IMR-90 (cell line): ENCODE measurements around the gene DCTN2. TPM values are rescaled to one million over a fixed set of nuclear protein-coding genes. Genes with fewer than 3 reads are reported as not detected.

ENCODE experiments used
- ATAC-seq: fragments of 200-7000 bp; cut with Tn5 transposase; 2 replicates; pipeline ENCODE4 v1.9.1; 2020; ENCODE audit warnings: low read depth, mild to moderate bottlenecking, moderate library complexity
- BruUV-seq: library from RNA; stranded (reverse); fragments of 400-500 nt; replicated peaks from 2 replicates; lab custom pipeline; 2021; lab: Mats Ljungman, UMichigan
- CTCF ChIA-PET: fragments of 300-600 bp; formaldehyde crosslinking; extraction: SDS; loops from one replicate; lab custom pipeline; 2021; ENCODE audit warnings: antibody characterized with exemption; lab: Yijun Ruan, JAX
- POLR2A ChIA-PET: fragments of 300-600 bp; sonication (Branson Sonifier 250); formaldehyde crosslinking; loops from one replicate; lab custom pipeline; 2022; ENCODE audit warnings: antibody characterized with exemption; ENCODE audit not compliant: unreplicated experiment; lab: Charles Lee
- DNase-seq: peaks from one replicate; pipeline ENCODE4 v3.0.0; 2013
- H2AFZ ChIP-seq: replicated peaks from 2 replicates; pipeline ENCODE3; 2013; ENCODE audit warnings: low read length, mild to moderate bottlenecking; ENCODE audit not compliant: poor library complexity
- H2AK5ac ChIP-seq: 2 replicates; pipeline ENCODE4 v1.6.1; 2013; ENCODE audit warnings: low read depth, low read length, inconsistent platforms
- H2AK9ac ChIP-seq: replicated peaks from 2 replicates; pipeline ENCODE3; 2013; ENCODE audit warnings: mild to moderate bottlenecking, low read depth, low read length, moderate library complexity; ENCODE audit not compliant: poor library complexity
- H2BK120ac ChIP-seq: 2 replicates; pipeline ENCODE4 v1.6.1; 2013; ENCODE audit warnings: low read depth, low read length, inconsistent platforms
- H2BK15ac ChIP-seq: 3 replicates; pipeline ENCODE4 v1.6.1; 2013; ENCODE audit warnings: low read depth, low read length, inconsistent platforms
- H2BK20ac ChIP-seq: 2 replicates; pipeline ENCODE4 v1.6.1; 2013; ENCODE audit warnings: low read depth, mild to moderate bottlenecking, inconsistent platforms, low read length, moderate library complexity
- H2BK5ac ChIP-seq: 2 replicates; pipeline ENCODE4 v1.6.1; 2013; ENCODE audit warnings: mild to moderate bottlenecking, low read depth, low read length, inconsistent platforms; ENCODE audit not compliant: poor library complexity, severe bottlenecking
- H3K14ac ChIP-seq: replicated peaks from 2 replicates; pipeline ENCODE4 v1.6.1; 2013; ENCODE audit warnings: low read depth, low read length, inconsistent platforms
- H3K18ac ChIP-seq: 2 replicates; pipeline ENCODE4 v1.6.1; 2013; ENCODE audit warnings: low read depth, low read length, control low read depth
- H3K23ac ChIP-seq: 2 replicates; pipeline ENCODE4 v1.6.1; 2013; ENCODE audit warnings: low read depth, low read length, inconsistent platforms
- H3K27ac ChIP-seq: 2 replicates; pipeline ENCODE4 v1.5.1; 2013; ENCODE audit warnings: mild to moderate bottlenecking, control low read depth, low read length; ENCODE audit not compliant: insufficient read depth
- H3K27me3 ChIP-seq: 2 replicates; pipeline ENCODE4 v1.6.1; 2013; ENCODE audit warnings: low read length; ENCODE audit not compliant: control insufficient read depth, insufficient read depth
- H3K36me3 ChIP-seq: 2 replicates; pipeline ENCODE4 v1.6.1; 2013; ENCODE audit warnings: low read length, mixed read lengths; ENCODE audit not compliant: control insufficient read depth, insufficient read depth
- H3K4ac ChIP-seq: 2 replicates; pipeline ENCODE4 v1.6.1; 2013; ENCODE audit warnings: low read depth, low read length, inconsistent platforms
- H3K4me1 ChIP-seq: 2 replicates; pipeline ENCODE4 v1.6.1; 2013; ENCODE audit warnings: low read length, mixed read lengths; ENCODE audit not compliant: control insufficient read depth, insufficient read depth
- H3K4me2 ChIP-seq: 2 replicates; pipeline ENCODE4 v1.6.1; 2013; ENCODE audit warnings: low read depth, mild to moderate bottlenecking, control low read depth, low read length, moderate library complexity
- H3K4me3 ChIP-seq: 2 replicates; pipeline ENCODE4 v1.5.1; 2013; ENCODE audit warnings: low read depth, mild to moderate bottlenecking, control low read depth, low read length, moderate library complexity; ENCODE audit not compliant: insufficient read depth
- H3K56ac ChIP-seq: 2 replicates; pipeline ENCODE4 v1.6.1; 2013; ENCODE audit warnings: low read length, inconsistent platforms; ENCODE audit not compliant: insufficient read depth; ENCODE audit errors: extremely low read depth
- H3K79me1 ChIP-seq, 2 experiments: 2 replicates each; pipeline ENCODE4 v1.6.1; 2013; ENCODE audit warnings: low read length in 2 of 2, inconsistent platforms in 1 of 2, low read depth in 1 of 2
- H3K9ac ChIP-seq: 2 replicates; pipeline ENCODE4 v1.6.1; 2013; ENCODE audit warnings: low read depth, low read length, control low read depth
- H3K9me1 ChIP-seq: 2 replicates; pipeline ENCODE4 v1.6.1; 2013; ENCODE audit warnings: low read length, inconsistent platforms; ENCODE audit not compliant: insufficient read depth
- H3K9me3 ChIP-seq: 2 replicates; pipeline ENCODE4 v1.6.1; 2013; ENCODE audit warnings: low read length; ENCODE audit not compliant: control insufficient read depth, insufficient read depth
- H4K20me1 ChIP-seq: 2 replicates; pipeline ENCODE4 v1.6.1; 2013; ENCODE audit warnings: low read length, inconsistent platforms; ENCODE audit not compliant: insufficient read depth
- H4K5ac ChIP-seq: 2 replicates; pipeline ENCODE4 v1.6.1; 2013; ENCODE audit warnings: mild to moderate bottlenecking, low read depth, low read length, control low read depth
- H4K8ac ChIP-seq, 2 experiments: 2 replicates each; pipeline ENCODE4 v1.6.1; 2013; ENCODE audit warnings: low read depth in 2 of 2, low read length in 2 of 2, control low read depth in 1 of 2, inconsistent platforms in 1 of 2
- H4K91ac ChIP-seq: 2 replicates; pipeline ENCODE4 v1.6.1; 2013; ENCODE audit warnings: low read depth, low read length, inconsistent platforms; ENCODE audit not compliant: insufficient read depth
- CEBPB ChIP-seq: IDR thresholded peaks from 2 replicates; pipeline ENCODE4 v1.6.1; 2012; ENCODE audit warnings: low read depth, low read length, improper control_type of control experiment
- CHD1 ChIP-seq: IDR thresholded peaks from 2 replicates; pipeline ENCODE4 v1.6.1; 2012; ENCODE audit warnings: low read depth, low read length, improper control_type of control experiment
- ELK1 ChIP-seq: fragments of 150-350 bp; IDR thresholded peaks from 2 replicates; pipeline ENCODE4 v1.6.1; 2016; ENCODE audit warnings: low read depth, mild to moderate bottlenecking, low read length, moderate library complexity, borderline replicate concordance
- FOS ChIP-seq: fragments of 150-350 bp; IDR thresholded peaks from 2 replicates; pipeline ENCODE4 v1.6.1; 2016; ENCODE audit warnings: low read depth, low read length
- MAFK ChIP-seq: IDR thresholded peaks from 2 replicates; pipeline ENCODE4 v1.6.1; 2012; ENCODE audit warnings: low read depth, low read length, improper control_type of control experiment
- MAZ ChIP-seq: IDR thresholded peaks from 2 replicates; pipeline ENCODE4 v1.6.1; 2012; ENCODE audit warnings: low read depth, mild to moderate bottlenecking, low read length, improper control_type of control experiment, moderate library complexity, borderline replicate concordance
- MXI1 ChIP-seq: IDR thresholded peaks from 2 replicates; pipeline ENCODE4 v1.6.1; 2012; ENCODE audit warnings: low read depth, mild to moderate bottlenecking, low read length, moderate library complexity, borderline replicate concordance
- POLR2A ChIP-seq: IDR thresholded peaks from 2 replicates; pipeline ENCODE4 v1.6.1; 2012; ENCODE audit warnings: mild to moderate bottlenecking, low read depth, low read length
- RAD21 ChIP-seq: IDR thresholded peaks from 2 replicates; pipeline ENCODE4 v1.6.1; 2012; ENCODE audit warnings: low read length, improper control_type of control experiment
- RCOR1 ChIP-seq: IDR thresholded peaks from 2 replicates; pipeline ENCODE4 v1.6.1; 2012; ENCODE audit warnings: mild to moderate bottlenecking, low read length, improper control_type of control experiment; ENCODE audit not compliant: insufficient replicate concordance
- RFX5 ChIP-seq: IDR thresholded peaks from 2 replicates; pipeline ENCODE4 v1.8.0; 2012; ENCODE audit warnings: low read depth, mild to moderate bottlenecking, low read length, moderate library complexity
- SMC3 ChIP-seq: fragments of 150-350 bp; IDR thresholded peaks from 2 replicates; pipeline ENCODE4 v1.6.1; 2016; ENCODE audit warnings: low read depth, mild to moderate bottlenecking, antibody characterized with exemption, low read length, moderate library complexity
- USF2 ChIP-seq: fragments of 150-350 bp; IDR thresholded peaks from 2 replicates; pipeline ENCODE4 v1.6.1; 2017; ENCODE audit warnings: mild to moderate bottlenecking, antibody characterized with exemption, low read length, low read depth
- WGBS, 2 experiments: methylation state at CpG; one replicate each; pipeline versions ENCODE4 v1.1.5 to v1.1.7; 2013; ENCODE audit warnings: missing lambda C conversion rate in 2 of 2; ENCODE audit not compliant: insufficient read length in 1 of 2; ENCODE audit errors: extremely low coverage in 2 of 2; 5-methylcytosine and 5-hydroxymethylcytosine counted together
- dilution Hi-C: fragments of 300-500 bp; cut with HindIII; formaldehyde crosslinking; loops from one replicate; pipeline ENCODE4 v1.14.3; 2018; ENCODE audit warnings: low sequenced_read_pairs; ENCODE audit not compliant: unreplicated experiment
- in situ Hi-C: fragments of 300-500 bp; cut with MboI; formaldehyde crosslinking; loops from 3 replicates; pipeline ENCODE4 v1.14.3; 2019; ENCODE audit warnings: low sequenced_read_pairs, inconsistent platforms, mixed read lengths
- intact Hi-C: fragments of 100-400 bp; cut with micrococcal nuclease; formaldehyde crosslinking; loops from 2 replicates; pipeline ENCODE4 v1.10.0; 2022
- polyA plus RNA-seq, 3 experiments: library from polyadenylated mRNA; depleted of rRNA; stranded (reverse); fragments of >200 nt; gene quantifications; 2 replicates each; pipeline ENCODE4 v1.2.3, GENCODE V29; 2012; ENCODE audit warnings: low replicate concordance in 1 of 3
- total RNA-seq: library from RNA; depleted of rRNA; stranded (reverse); fragments of >200 nt; gene quantifications from 2 replicates; pipeline ENCODE4 v1.2.3, GENCODE V29; 2012

Gene DCTN2
- total and polyA plus RNA-seq, 2 of the 4 experiments (the other 2 are of a cell fraction): 125 to 130 TPM

- no peak overlapping the region for H3K14ac ChIP-seq
- peaks cover 42% of the 10 kb centered on the region for H3K27me3 ChIP-seq
- H2BK20ac ChIP-seq: no peak overlapping the region
- no TSS peak for BruUV-seq
- peaks cover 19% of the 10 kb centered on the region for H3K9me1 ChIP-seq
- no peak overlapping the region for H2AK5ac ChIP-seq
- in situ Hi-C loops: no loop called here
- H3K18ac ChIP-seq: no peak overlapping the region
- TF ChIP-seq POLR2A (no peak), RAD21 (no peak), MAFK (no peak), MXI1 (no peak), ELK1 (no peak), RCOR1 (no peak), CEBPB (no peak), FOS (no peak), USF2 (no peak), MAZ (no peak), RFX5 (no peak), SMC3 (no peak), CHD1 (no peak)
- peak overlapping the region; percentile 51 for H3K4me3 ChIP-seq
- peaks cover 12 to 28% of the 10 kb centered on the region in 2 experiments; a peak in 3 of 4 replicates for H3K79me1 ChIP-seq
- CTCF ChIA-PET: no interaction called here
- H3K23ac ChIP-seq: no peak overlapping the region
- H2BK15ac ChIP-seq: no peak overlapping the region
- H2BK5ac ChIP-seq: no peak overlapping the region
- H4K91ac ChIP-seq: no peak overlapping the region
- no peak for ATAC-seq
- no peak overlapping the region for H3K9ac ChIP-seq
- H2AK9ac ChIP-seq: no peak overlapping the region
- peak overlapping the region; percentile 64 for H3K4me2 ChIP-seq
- H4K5ac ChIP-seq: no peak overlapping the region
- H2AFZ ChIP-seq: peak overlapping the region; percentile 82
- no peak overlapping the region for H3K27ac ChIP-seq
- no peak for DNase-seq
- no peaks in the 10 kb centered on the region for H3K9me3 ChIP-seq
- H3K56ac ChIP-seq: no peak overlapping the region
- no peak overlapping the region for H3K4ac ChIP-seq
- intact Hi-C loops: no loop called here
- 0 out of 2 replicates have a peak overlapping the region, but pooled peaks have one; percentile 40 for H2BK120ac ChIP-seq
- peaks cover 4% of the 10 kb centered on the region for H3K36me3 ChIP-seq
- H3K4me1 ChIP-seq: peaks cover 12% of the 10 kb centered on the region
- dilution Hi-C loops: no loop called here
- peaks cover 16% of the 10 kb centered on the region for H4K20me1 ChIP-seq
- WGBS, 2 experiments: 40% methylated on average over 4 of the region's 13 CpGs; no CpG with 5 or more reads in 1 of the 2 experiments
- POLR2A ChIA-PET: no interaction called here
- H4K8ac ChIP-seq: peak overlapping the region in 1 of 2 experiments; percentile 56; a peak in 1 of 4 replicates
Measured at GRCh38 chr12:57549203-57549908, 2.4 kb upstream of the DCTN2 start.
